Cardiac muscle cell (in vitro differentiated cells and primary cell): ENCODE results near the gene SKI. TPM values are rescaled to one million over a fixed set of nuclear protein-coding genes. Genes with fewer than 3 reads are reported as not detected.

Experiments used
- DNase-seq, 2 donors: peaks; one replicate each; pipeline versions ENCODE4 v3.0.0 to v3.0.0-alpha.2; 2010 to 2017; ENCODE audit warnings: low read depth in 1 of 2, low spot score in 1 of 2
- H3K27ac ChIP-seq: fragments of 200-600 bp; sonication (generic); 2 replicates; pipeline ENCODE4 v1.5.1; 2016
- H3K27me3 ChIP-seq: fragments of 200-600 bp; sonication (generic); 2 replicates; pipeline ENCODE4 v1.6.0; 2016; ENCODE audit warnings: control low read depth
- H3K36me3 ChIP-seq: fragments of 200-600 bp; sonication (generic); 2 replicates; pipeline ENCODE4 v1.5.1; 2016; ENCODE audit warnings: control low read depth
- H3K4me1 ChIP-seq: fragments of 200-600 bp; sonication (generic); 2 replicates; pipeline ENCODE4 v1.8.1; 2017; ENCODE audit warnings: low read depth, mild to moderate bottlenecking, mixed run types
- H3K4me3 ChIP-seq: fragments of 200-600 bp; sonication (generic); 2 replicates; pipeline ENCODE4 v1.5.1; 2016; ENCODE audit warnings: mild to moderate bottlenecking
- H3K9me3 ChIP-seq: fragments of 200-600 bp; sonication (generic); 2 replicates; pipeline ENCODE4 v1.5.1; 2017; ENCODE audit warnings: low read depth, mild to moderate bottlenecking, control low read depth
- CTCF ChIP-seq: IDR thresholded peaks from 2 replicates; pipeline ENCODE4 v1.5.1; 2012; ENCODE audit warnings: low read depth, mild to moderate bottlenecking, low read length
- polyA plus RNA-seq: library from polyadenylated mRNA; unstranded; fragments of >200 nt; fragmentation: Nextera tagmentation; extraction: Ambion mirVana; gene quantifications from 2 replicates; pipeline ENCODE4 v1.2.1, GENCODE V29; 2016
- total RNA-seq: library from RNA; depleted of rRNA; stranded (reverse); fragments of >200 nt; gene quantifications from 2 replicates; pipeline ENCODE4 v1.2.3, GENCODE V29; 2016

The SKI gene
- total and polyA plus RNA-seq, 2 experiments from 2014 or later, result 2.7 to 31.9 TPM

- Histone ChIP-seq H3K9me3 (no peaks in the 10 kb centered on the region), H3K4me1 (peaks cover 31% of the 10 kb centered on the region), H3K27ac (peak overlapping the region; percentile 86), H3K4me3 (peak overlapping the region; percentile 8), H3K36me3 (no peaks in the 10 kb centered on the region), H3K27me3 (no peaks in the 10 kb centered on the region)
- TF ChIP-seq CTCF, result no peak
- DNase-seq, result peak; percentile 85 to 93
These were observed 28.9 kb upstream of the SKI start for GRCh38 chr1:2199042-2199810.

- Histone ChIP-seq H3K27me3 (no peaks in the 10 kb centered on the region), H3K9me3 (no peaks in the 10 kb centered on the region), H3K4me3 (no peak overlapping the region), H3K4me1 (peaks cover 32% of the 10 kb centered on the region), H3K27ac (no peak overlapping the region), H3K36me3 (no peaks in the 10 kb centered on the region)
- TF ChIP-seq CTCF, result no peak
- DNase-seq, result no peak
These were observed 27.7 kb upstream of the SKI start for GRCh38 chr1:2200308-2200943.

- Histone ChIP-seq H3K27me3 (no peaks in the 10 kb centered on the region), H3K4me1 (peaks cover 29% of the 10 kb centered on the region), H3K4me3 (no peak overlapping the region), H3K36me3 (no peaks in the 10 kb centered on the region), H3K27ac (no peak overlapping the region), H3K9me3 (no peaks in the 10 kb centered on the region)
- DNase-seq, result no peak
- TF ChIP-seq CTCF, result no peak
These were observed 27.1 kb upstream of the SKI start for GRCh38 chr1:2201062-2201461.

- H3K4me3 ChIP-seq, result no peak overlapping the region
- no peak overlapping the region for H3K27ac ChIP-seq
- H3K9me3 ChIP-seq, result no peaks in the 10 kb centered on the region
- H3K27me3 ChIP-seq, result no peaks in the 10 kb centered on the region
- H3K4me1 ChIP-seq, result peaks cover 27% of the 10 kb centered on the region
- H3K36me3 ChIP-seq, result no peaks in the 10 kb centered on the region
- TF ChIP-seq CTCF, result no peak
- DNase-seq, result no peak
These were observed 26.0 kb upstream of the SKI start for GRCh38 chr1:2202008-2202575.

GRCh38 chr1:2202843-2203601, 25.1 kb upstream of the SKI start:
- H3K9me3 ChIP-seq, result no peaks in the 10 kb centered on the region
- no peaks in the 10 kb centered on the region for H3K36me3 ChIP-seq
- no peak for TF ChIP-seq CTCF
- H3K27ac ChIP-seq, result no peak overlapping the region
- DNase-seq, result no peak
- no peaks in the 10 kb centered on the region for H3K27me3 ChIP-seq
- H3K4me3 ChIP-seq, result no peak overlapping the region
- peaks cover 18% of the 10 kb centered on the region for H3K4me1 ChIP-seq
